Stimulated activated CD4-positive, alpha-beta T cell treated with anti-CD3 and anti-CD28 coated beads, Interleukin-12 subunit alpha, Interleukin-12 subunit beta, amount 100 ng/mL, for 4 hours (primary cell): ENCODE data around the gene SERPINA3.

Experiments used
- DNase-seq: peaks from one replicate; pipeline ENCODE4 v3.0.0-alpha.2; 2020

SERPINA3 gene

GRCh38 chr14:94659901-94660300 lies 47.7 kb downstream of the SERPINA3 start:
- DNase-seq: no peak

DNA sequence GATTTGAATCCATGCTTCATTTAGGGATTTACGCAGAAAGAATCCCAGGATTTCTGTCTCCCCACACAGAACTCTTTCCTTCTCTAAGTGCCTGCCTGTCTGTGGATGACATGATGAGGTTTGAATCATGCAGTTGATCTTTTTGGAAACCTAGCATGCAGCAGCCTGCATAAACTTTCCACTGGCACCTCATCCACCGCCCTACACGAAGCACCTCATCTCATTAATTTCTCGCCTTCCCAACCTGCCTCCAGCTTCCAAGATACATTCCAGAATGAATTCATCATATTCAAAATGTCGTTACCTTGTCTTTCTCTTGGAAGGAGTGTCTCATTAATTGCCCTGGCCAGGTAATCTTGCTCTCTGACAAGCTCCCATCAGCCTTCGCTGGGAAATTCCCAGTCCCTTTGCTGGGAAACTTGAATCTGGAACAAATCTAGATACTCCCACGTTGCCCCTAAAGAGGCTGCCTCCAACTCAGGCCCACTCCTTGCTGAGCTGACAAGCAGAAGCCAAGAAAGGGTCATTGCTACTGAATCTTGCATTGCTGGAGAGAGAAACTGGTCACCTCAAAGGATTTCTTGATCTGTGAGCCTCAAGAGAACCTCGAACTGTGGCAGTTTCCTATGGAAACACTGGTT lies 48.2 kb downstream of the SERPINA3 start:
- no peak for DNase-seq

GRCh38 chr14:94663538-94663937 lies 51.3 kb downstream of the SERPINA3 start:
- DNase-seq: no peak

GRCh38 chr14:94663965-94664704 lies 51.9 kb downstream of the SERPINA3 start:
- DNase-seq: no peak

DNA sequence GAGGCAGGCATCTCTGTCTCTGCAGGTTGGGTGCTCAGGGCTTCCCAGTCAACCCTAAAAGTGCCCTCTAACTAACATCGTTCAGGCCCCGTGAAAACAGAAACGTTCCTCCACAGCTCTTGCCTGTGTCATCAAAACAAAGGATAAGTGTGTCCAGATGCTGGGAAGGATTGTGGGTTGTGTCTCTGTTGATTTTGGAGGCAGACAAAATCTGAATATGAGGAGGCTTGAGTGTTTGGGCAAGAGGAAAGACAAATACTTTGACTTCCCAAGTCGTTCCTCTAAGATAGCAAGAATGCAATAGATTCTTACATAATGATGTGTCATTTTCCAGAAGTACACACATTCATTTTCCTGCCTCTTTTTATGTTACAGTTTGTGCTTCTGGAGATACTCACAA lies 52.9 kb downstream of the SERPINA3 start:
- no peak for DNase-seq

- no peak for DNase-seq
These were observed 53.4 kb downstream of the SERPINA3 start for GRCh38 chr14:94665544-94665943.

- DNase-seq: no peak
These were observed 58.6 kb downstream of the SERPINA3 start for GRCh38 chr14:94670692-94671285.

GRCh38 chr14:94671870-94672444 lies 59.8 kb downstream of the SERPINA3 start:
- no peak for DNase-seq

DNA sequence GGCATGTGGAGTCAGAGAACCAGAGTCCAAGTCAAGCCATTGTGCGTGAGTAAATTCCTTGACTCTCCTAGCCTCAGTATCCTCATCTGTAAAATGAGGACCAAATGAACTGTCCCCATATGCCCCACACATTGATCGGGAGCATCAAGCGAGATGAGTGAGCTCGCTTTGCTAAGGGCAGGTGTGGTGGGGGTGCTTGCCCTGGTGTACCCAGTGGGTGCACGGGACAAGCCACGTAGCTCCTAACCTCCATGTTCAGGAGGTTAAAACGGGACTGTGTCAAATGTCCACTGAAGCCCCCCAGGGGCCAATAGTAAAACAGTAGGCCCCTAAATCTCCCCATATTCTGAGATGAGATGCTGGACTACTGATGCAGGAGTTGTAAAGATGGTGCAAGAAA lies 60.9 kb downstream of the SERPINA3 start:
- no peak for DNase-seq
